HG03108 (cell line): ENCODE data around the gene CTNNA3.
"Not testable (repeated sequence)": the region's sequence is repeated elsewhere in the genome, so short reads cannot be mapped to it uniquely, and the experiment has no call there.

Experiments
- ATAC-seq: cut with Tn5 transposase; IDR thresholded peaks from one replicate; pipeline ENCODE4 v1.9.1; 2021; ENCODE audit warnings: moderate library complexity; ENCODE audit not compliant: unreplicated experiment

The CTNNA3 gene

GRCh38 chr10:67259319-67259929 lies 436.6 kb downstream of the CTNNA3 start:
- ATAC-seq, result no peak

GRCh38 chr10:67257427-67258144 lies 438.4 kb downstream of the CTNNA3 start:
- ATAC-seq, result no peak

GRCh38 chr10:67257018-67257417 lies 439.0 kb downstream of the CTNNA3 start:
- no peak for ATAC-seq

- no peak for ATAC-seq
Observed at GRCh38 chr10:67250686-67251085, 445.3 kb downstream of the CTNNA3 start.

- no peak for ATAC-seq
Observed at GRCh38 chr10:67246066-67246555, 449.9 kb downstream of the CTNNA3 start.

- ATAC-seq, result no peak
Observed at GRCh38 chr10:67242528-67242927, 453.5 kb downstream of the CTNNA3 start.

GRCh38 chr10:67241451-67241850 lies 454.5 kb downstream of the CTNNA3 start:
- no peak for ATAC-seq

- ATAC-seq, result no peak
Observed at GRCh38 chr10:67239864-67240497, 456.0 kb downstream of the CTNNA3 start.

- not testable (repeated sequence) for ATAC-seq
Observed at GRCh38 chr10:67230680-67231500, 465.1 kb downstream of the CTNNA3 start.

- no peak for ATAC-seq
Observed at GRCh38 chr10:67225226-67225625, 470.8 kb downstream of the CTNNA3 start.

- no peak for ATAC-seq
Observed at GRCh38 chr10:67224553-67224952, 471.4 kb downstream of the CTNNA3 start.

GRCh38 chr10:67222934-67223333 lies 473.1 kb downstream of the CTNNA3 start:
- no peak for ATAC-seq

GRCh38 chr10:67221939-67222494 lies 474.0 kb downstream of the CTNNA3 start:
- no peak for ATAC-seq

GRCh38 chr10:67211680-67212079 lies 484.3 kb downstream of the CTNNA3 start:
- no peak for ATAC-seq

GRCh38 chr10:67207923-67208322 lies 488.1 kb downstream of the CTNNA3 start:
- ATAC-seq, result not testable (repeated sequence)

GRCh38 chr10:67200913-67201564 lies 495.0 kb downstream of the CTNNA3 start:
- ATAC-seq, result no peak

GRCh38 chr10:67175354-67175753 lies 520.6 kb downstream of the CTNNA3 start:
- no peak for ATAC-seq

GRCh38 chr10:67173787-67174186 lies 522.2 kb downstream of the CTNNA3 start:
- ATAC-seq, result no peak

- no peak for ATAC-seq
Observed at GRCh38 chr10:67171970-67172369, 524.0 kb downstream of the CTNNA3 start.

- no peak for ATAC-seq
Observed at GRCh38 chr10:67156239-67156638, 539.8 kb downstream of the CTNNA3 start.
